Activated T-cell treated with anti-CD3 and anti-CD28 coated beads, Interleukin-2, amount 50 U/mL, for 72 hours (primary cell): Measurements from ENCODE around the gene LDLRAD4. TPM values are rescaled to one million over a fixed set of nuclear protein-coding genes. Genes with fewer than 3 reads are reported as not detected.

ENCODE experiments used
- ATAC-seq, 2 donors: fragments of 150-1000 bp; cut with Tn5 transposase; replicated peaks in 1 of 2; 2 replicates each; pipeline ENCODE4 v1.10.0; 2021; ENCODE audit warnings: moderate library complexity in 2 of 2, mild to moderate bottlenecking in 1 of 2
- DNase-seq, 2 donors: peaks; one replicate each; pipeline ENCODE4 v3.0.0; 2021 to 2022; ENCODE audit warnings: mixed read lengths in 1 of 2
- H3K27ac Mint-ChIP-seq: one replicate; pipeline ENCODE4 v1.8.0; 2022; ENCODE audit warnings: mild to moderate bottlenecking, moderate library complexity, mixed read lengths
- H3K27me3 Mint-ChIP-seq: one replicate; pipeline ENCODE4 v1.8.0; 2022; ENCODE audit warnings: low read depth, mixed read lengths
- H3K36me3 Mint-ChIP-seq, 2 donors: one replicate each; pipeline ENCODE4 v1.8.0; 2022; ENCODE audit warnings: mixed read lengths in 2 of 2, mild to moderate bottlenecking in 1 of 2; ENCODE audit not compliant: insufficient read depth in 2 of 2
- H3K4me1 Mint-ChIP-seq: one replicate; pipeline ENCODE4 v1.8.0; 2022; ENCODE audit warnings: low read depth, mixed read lengths
- H3K4me3 Mint-ChIP-seq, 2 donors: one replicate each; pipeline ENCODE4 v1.8.0; 2022; ENCODE audit warnings: mild to moderate bottlenecking in 2 of 2, mixed read lengths in 2 of 2, moderate library complexity in 2 of 2
- H3K9me3 Mint-ChIP-seq, 2 donors: one replicate each; pipeline ENCODE4 v1.8.0; 2022; ENCODE audit warnings: mixed read lengths in 2 of 2
- total RNA-seq, 2 donors: library from RNA; stranded (reverse); gene quantifications; one replicate each; pipeline ENCODE4 v1.2.3, GENCODE V29; 2022

Gene LDLRAD4
- total RNA-seq, 2 donors from 2014 or later, result 46.0 to 47.2 TPM

DNA sequence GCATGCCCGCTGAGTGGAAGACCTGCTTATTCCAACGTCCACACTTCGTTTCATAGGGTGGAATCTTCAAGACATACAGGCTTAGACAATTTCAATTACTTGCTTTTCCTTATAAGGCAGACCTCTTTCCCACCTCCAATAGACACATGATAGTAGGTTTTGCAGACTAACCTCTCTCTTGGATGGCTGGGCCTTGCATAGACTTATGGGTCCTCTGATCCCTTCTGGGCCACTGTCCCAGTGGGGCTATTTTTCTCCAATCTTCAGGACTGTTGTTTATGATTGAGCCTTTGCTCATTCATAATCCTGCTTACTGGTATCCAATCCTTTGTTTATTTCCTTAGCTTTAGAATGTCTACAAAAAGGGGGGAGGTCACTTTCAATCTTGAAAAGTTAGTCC, 368.9 kb downstream of the LDLRAD4 start:
- Mint-ChIP-seq H3K27me3 (no peaks in the 10 kb centered on the region), H3K9me3 (peaks cover 0 to 2% of the 10 kb centered on the region in 2 donors), H3K27ac (peak overlapping the region; percentile 16), H3K4me1 (peaks cover 82% of the 10 kb centered on the region), H3K4me3 (peak overlapping the region; percentile 67 to 75), H3K36me3 (peaks cover 3 to 4% of the 10 kb centered on the region in 2 donors)
- DNase-seq (no peak), ATAC-seq (no peak)

DNA sequence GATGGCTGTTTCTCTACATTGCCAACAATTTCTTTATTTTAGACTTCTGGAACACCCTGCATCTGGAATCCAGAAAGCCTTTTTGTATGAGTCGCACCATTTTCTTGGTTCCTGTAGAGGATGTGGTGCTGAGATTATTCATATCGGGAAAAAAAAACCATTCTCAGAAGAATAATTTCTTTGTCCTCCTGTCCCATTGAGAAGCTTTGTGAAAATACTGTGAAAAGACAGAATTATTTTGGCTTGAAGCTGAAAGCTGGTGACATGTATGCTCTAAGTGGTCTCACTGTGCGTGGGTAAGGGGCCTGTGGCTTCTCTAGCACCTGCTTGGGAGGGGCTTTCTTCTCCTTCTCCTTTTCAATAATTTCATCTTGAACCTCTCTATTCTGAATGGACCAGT, 369.4 kb downstream of the LDLRAD4 start:
- H3K9me3 Mint-ChIP-seq, result peaks cover 0 to 2% of the 10 kb centered on the region in 2 donors
- peak overlapping the region; percentile 67 to 75 for H3K4me3 Mint-ChIP-seq
- H3K27me3 Mint-ChIP-seq, result no peaks in the 10 kb centered on the region
- ATAC-seq (peak; percentile 25 to 37), DNase-seq (no peak)
- peaks cover 3 to 4% of the 10 kb centered on the region in 2 donors for H3K36me3 Mint-ChIP-seq
- peaks cover 82% of the 10 kb centered on the region for H3K4me1 Mint-ChIP-seq
- H3K27ac Mint-ChIP-seq, result peak overlapping the region; percentile 16

DNA sequence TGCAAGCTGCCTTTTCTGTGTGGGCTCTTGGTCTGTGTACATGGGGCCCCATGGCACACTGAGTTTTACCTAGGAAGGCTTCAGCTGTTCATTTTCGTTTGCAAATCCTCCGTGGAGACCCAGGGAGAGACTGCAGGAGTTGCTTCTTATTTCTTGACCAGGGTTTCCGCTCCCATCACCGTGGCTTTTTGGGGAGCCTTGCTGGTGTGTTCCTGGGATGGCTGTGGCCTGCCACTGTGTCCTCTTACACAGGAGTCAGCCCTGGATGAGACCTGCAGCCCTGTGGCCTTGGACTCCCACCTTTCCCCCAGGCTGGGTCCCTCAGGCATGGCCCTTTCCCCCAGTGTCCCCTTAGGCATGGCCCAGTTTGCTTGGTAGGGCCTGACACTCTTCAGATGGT, 370.8 kb downstream of the LDLRAD4 start:
- Mint-ChIP-seq H3K4me1 (peaks cover 77% of the 10 kb centered on the region), H3K9me3 (peaks cover 3 to 6% of the 10 kb centered on the region in 2 donors), H3K4me3 (no peak overlapping the region), H3K27ac (no peak overlapping the region), H3K27me3 (no peaks in the 10 kb centered on the region), H3K36me3 (peaks cover 4 to 5% of the 10 kb centered on the region in 2 donors)
- DNase-seq, result no peak
- ATAC-seq, result no peak

DNA sequence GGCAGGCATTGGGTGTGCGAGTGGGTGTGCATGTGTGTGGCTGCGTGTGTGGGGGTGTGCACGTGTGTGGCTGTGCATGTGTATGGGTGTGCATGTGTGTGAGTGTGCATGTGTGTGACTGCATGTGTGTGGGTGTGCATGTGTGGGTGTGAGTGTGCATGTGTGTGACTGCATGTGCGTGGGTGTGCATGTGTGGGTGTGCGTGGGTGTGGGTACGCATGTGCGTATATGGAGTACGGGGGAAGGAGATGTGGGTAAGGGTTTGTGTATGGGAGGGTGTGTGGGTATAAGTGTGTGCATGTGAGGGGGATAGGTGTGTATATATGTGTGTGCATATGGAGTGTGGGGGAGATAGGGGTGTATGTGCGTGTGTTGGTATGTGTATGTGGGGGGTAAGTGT, 371.4 kb downstream of the LDLRAD4 start:
- H3K27me3 Mint-ChIP-seq, result no peaks in the 10 kb centered on the region
- no peak overlapping the region for H3K4me3 Mint-ChIP-seq
- DNase-seq (no peak), ATAC-seq (no peak)
- H3K36me3 Mint-ChIP-seq, result peaks cover 4 to 7% of the 10 kb centered on the region in 2 donors
- H3K9me3 Mint-ChIP-seq, result peaks cover 3 to 6% of the 10 kb centered on the region in 2 donors
- no peak overlapping the region for H3K27ac Mint-ChIP-seq
- H3K4me1 Mint-ChIP-seq, result peaks cover 75% of the 10 kb centered on the region

DNA sequence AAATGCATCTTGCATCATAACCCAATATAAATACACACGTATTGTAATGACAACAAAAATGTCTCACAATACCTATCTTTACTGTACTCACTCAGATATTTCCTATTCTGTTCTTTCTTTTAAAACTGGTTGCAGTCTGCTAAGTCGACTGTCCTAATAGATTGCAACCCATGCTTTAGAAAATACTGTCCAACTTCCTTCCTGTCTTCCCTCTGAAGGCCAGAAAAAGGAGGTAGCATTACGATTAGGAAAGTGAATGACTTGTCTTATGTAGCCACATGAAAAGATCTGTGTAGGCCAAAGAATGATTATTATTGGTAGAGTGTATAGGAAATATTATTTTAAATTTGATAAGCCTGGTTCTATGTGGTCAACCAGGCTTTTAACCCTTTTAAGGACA, 373.7 kb downstream of the LDLRAD4 start:
- Mint-ChIP-seq H3K9me3 (peaks cover 17 to 18% of the 10 kb centered on the region in 2 donors), H3K36me3 (peaks cover 16 to 24% of the 10 kb centered on the region in 2 donors), H3K4me3 (no peak overlapping the region), H3K27ac (no peak overlapping the region), H3K4me1 (peaks cover 52% of the 10 kb centered on the region), H3K27me3 (no peaks in the 10 kb centered on the region)
- DNase-seq, result no peak
- ATAC-seq, result no peak

DNA sequence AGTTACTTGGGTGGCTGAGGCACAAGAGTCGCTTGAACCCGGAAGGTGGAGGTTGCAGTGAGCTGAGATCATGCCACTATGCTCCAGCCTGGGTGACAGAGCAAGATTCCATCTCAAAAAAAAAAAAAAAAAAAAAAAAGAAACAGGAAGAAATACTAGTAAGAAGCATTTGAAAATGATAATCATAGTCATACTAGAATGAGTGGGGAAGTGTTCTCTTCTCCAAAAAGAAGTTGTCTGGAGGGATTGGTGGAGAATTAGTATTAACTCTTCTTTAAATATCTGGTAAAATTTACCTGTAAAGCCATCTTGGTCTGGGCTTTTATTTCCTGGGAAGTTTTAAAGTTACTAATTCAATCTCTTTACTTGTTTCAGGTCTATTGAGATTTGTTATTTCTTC, 376.0 kb downstream of the LDLRAD4 start:
- Mint-ChIP-seq H3K9me3 (peaks cover 26 to 30% of the 10 kb centered on the region in 2 donors), H3K36me3 (peaks cover 27 to 38% of the 10 kb centered on the region in 2 donors)

DNA sequence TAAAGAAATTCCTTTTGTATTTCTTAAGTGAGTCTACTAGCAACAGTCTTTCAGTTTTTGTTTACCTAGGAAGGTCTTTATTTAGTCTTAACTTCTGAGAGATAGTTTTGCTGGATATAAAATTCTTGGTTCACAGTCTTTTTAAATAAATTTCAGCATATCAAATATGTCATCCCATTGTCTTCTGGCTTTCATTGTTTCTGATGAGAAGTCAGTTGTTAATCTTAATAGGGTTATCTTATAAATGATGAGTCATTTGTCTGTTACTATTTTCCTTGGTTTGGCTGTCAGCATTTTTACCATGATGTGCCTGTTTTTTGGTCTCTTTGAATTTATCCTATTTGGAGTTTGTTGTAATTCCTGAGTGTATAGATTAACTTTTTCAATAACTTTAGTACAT, 378.5 kb downstream of the LDLRAD4 start:
- Mint-ChIP-seq H3K36me3 (peaks cover 23 to 39% of the 10 kb centered on the region in 2 donors), H3K4me3 (no peak overlapping the region), H3K27ac (no peak overlapping the region), H3K4me1 (peaks cover 7% of the 10 kb centered on the region), H3K9me3 (peaks cover 26 to 28% of the 10 kb centered on the region in 2 donors), H3K27me3 (no peaks in the 10 kb centered on the region)
- no peak for DNase-seq
- ATAC-seq, result no peak

More for the DNA sequence above, 376.0 kb downstream of the LDLRAD4 start:
- DNase-seq, result no peak
- peaks cover 32% of the 10 kb centered on the region for H3K4me1 Mint-ChIP-seq
- no peak for ATAC-seq
- no peak overlapping the region for H3K4me3 Mint-ChIP-seq
- no peak overlapping the region for H3K27ac Mint-ChIP-seq
- no peaks in the 10 kb centered on the region for H3K27me3 Mint-ChIP-seq

DNA sequence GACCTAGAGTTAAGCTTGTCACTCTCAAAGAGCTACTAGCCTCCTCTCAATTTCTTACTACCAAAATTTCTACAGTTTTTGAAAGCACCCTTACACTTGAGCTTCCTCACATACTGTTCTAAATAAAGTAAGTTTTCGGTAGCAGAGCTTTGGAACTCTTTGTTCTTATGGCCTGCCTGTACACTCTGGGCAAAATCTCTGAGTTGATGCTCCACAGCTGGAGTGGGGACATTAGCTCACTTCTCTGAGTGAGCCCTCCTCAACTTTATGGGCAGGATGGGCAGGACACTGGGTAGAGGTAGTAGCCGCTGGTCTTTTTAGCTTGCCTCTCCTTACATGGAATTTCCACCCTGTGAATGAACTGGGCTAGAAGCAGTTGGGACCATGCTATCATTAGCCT, 380.0 kb downstream of the LDLRAD4 start:
- DNase-seq, result no peak
- Mint-ChIP-seq H3K27ac (no peak overlapping the region), H3K36me3 (peaks cover 23 to 39% of the 10 kb centered on the region in 2 donors), H3K9me3 (peaks cover 24 to 28% of the 10 kb centered on the region in 2 donors), H3K27me3 (no peaks in the 10 kb centered on the region), H3K4me3 (no peak overlapping the region), H3K4me1 (peaks cover 4% of the 10 kb centered on the region)
- ATAC-seq, result no peak

DNA sequence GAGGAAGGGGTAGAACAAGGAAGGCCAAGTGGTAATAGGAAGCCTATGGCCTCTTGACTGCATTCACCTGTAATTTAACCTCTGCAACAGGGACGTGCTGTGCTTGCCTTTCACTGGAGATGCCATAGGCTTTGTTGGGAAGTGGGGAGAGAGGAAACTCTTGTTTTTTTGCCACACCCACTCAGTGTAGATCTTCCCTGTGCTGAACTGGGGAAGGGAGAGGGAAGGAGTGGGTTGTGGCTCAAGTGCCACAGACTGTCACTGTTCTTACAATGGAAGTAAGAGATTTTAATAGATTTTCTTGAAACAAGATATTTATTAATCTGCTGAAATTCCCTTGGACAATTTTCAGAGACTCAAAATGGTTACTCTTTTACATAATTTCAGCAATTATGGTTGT, 380.5 kb downstream of the LDLRAD4 start:
- no peak overlapping the region for H3K4me3 Mint-ChIP-seq
- H3K4me1 Mint-ChIP-seq, result peaks cover 4% of the 10 kb centered on the region
- H3K9me3 Mint-ChIP-seq, result peaks cover 23 to 26% of the 10 kb centered on the region in 2 donors
- DNase-seq, result no peak
- ATAC-seq, result no peak
- H3K36me3 Mint-ChIP-seq, result peaks cover 23 to 37% of the 10 kb centered on the region in 2 donors
- no peaks in the 10 kb centered on the region for H3K27me3 Mint-ChIP-seq
- H3K27ac Mint-ChIP-seq, result no peak overlapping the region

DNA sequence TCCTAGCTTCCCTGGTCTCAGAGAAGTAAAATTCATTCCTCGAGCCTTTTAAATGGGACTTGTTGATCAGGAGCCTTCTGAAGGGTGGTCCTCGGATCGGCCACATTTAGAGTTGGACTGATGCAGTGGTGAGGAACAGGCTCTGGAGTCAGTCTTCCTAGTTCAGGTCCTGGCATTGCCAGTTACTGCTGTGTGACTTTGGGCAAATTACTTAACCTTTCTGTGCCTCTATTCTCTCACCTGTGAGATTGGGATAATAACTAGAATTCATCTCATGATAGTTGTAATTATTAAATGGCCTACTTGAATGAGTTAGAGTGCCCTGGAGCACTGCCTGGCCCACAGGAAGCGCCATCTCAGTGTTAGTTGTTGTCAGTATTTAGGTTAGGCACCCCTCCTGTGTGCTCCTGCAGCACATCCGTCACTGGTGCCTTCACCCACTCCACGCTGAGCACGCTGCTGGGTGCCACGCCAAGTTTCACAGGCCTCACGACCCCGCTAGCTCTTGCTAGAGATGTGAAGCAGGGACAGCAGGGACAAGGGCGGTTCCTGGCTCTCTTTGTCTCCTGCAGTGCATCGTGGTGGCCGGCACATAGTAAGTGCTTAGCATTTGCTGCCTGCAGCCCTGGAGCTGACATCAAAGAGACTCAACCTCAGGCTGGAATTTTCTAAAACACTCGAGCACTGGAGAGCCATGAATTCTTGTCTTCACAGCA, 384.9 kb downstream of the LDLRAD4 start:
- Mint-ChIP-seq H3K9me3 (peaks cover 0 to 4% of the 10 kb centered on the region in 2 donors), H3K27ac (no peak overlapping the region), H3K27me3 (no peaks in the 10 kb centered on the region), H3K36me3 (peaks cover 4% of the 10 kb centered on the region in 2 donors), H3K4me3 (no peak overlapping the region), H3K4me1 (peaks cover 11% of the 10 kb centered on the region)
- DNase-seq (no peak), ATAC-seq (no peak)

DNA sequence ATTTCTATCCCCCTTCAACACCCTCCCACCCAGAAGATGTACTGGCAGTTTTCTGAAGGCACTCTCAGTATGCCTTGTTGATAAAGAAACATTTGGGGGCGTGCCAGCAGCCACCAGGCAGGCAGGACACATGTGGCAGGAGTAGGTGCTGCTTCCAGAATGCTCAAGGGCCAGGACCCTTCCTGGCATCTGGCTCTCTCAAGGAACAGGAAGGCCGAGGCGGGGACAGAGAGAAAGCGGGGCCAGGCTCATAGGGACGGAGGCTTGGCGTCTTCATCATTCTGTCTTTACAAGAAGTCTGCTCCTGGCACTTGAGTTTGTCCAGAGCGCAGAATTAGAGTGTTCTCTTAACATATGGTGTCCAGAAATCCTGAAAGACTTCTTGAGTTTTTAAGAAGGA, 386.2 kb downstream of the LDLRAD4 start:
- Mint-ChIP-seq H3K27me3 (no peaks in the 10 kb centered on the region), H3K4me1 (peaks cover 24% of the 10 kb centered on the region), H3K36me3 (peaks cover 0 to 3% of the 10 kb centered on the region in 2 donors), H3K9me3 (no peaks in the 10 kb centered on the region), H3K27ac (no peak overlapping the region), H3K4me3 (no peak overlapping the region)
- DNase-seq (no peak), ATAC-seq (no peak)

DNA sequence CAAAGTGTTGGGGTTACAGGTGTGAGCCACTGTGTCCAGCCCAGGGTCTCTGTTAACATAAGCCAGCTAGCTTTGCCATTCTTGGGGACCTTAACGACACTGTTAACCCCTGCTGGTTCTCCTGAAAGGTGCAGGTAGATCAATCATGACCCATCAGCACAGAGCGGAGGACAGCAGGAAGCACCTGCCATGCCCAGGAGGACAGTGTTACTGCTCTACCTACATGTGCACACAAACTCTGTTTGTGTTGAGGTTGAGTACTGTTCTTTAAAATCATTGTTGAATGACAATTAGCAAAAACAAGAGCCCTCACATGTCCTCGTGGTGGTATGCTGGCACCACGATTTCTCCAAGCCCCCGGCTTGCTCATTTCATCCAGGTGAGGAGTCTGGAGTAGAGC, 386.9 kb downstream of the LDLRAD4 start:
- Mint-ChIP-seq H3K4me1 (peaks cover 27% of the 10 kb centered on the region), H3K27me3 (no peaks in the 10 kb centered on the region)

DNA sequence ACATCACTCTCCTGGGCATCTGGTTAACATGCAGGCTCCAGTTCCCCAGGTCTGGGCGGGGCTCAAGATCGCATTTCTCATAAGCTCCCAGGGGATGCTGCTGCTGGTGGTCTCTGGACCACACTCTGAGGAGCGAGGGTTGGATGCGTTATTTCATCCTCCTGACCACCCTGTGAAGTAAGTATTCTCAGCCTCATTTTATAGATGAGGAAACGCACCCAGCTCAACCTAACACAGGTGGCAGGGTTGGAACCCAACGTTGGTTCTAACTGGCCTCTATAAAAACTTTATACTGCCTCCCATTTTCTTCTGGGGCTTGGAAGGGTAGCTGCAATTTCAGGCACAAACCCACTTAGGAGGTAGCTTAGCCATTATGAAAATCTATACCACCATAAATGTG, 387.3 kb downstream of the LDLRAD4 start:
- peaks cover 0 to 3% of the 10 kb centered on the region in 2 donors for H3K36me3 Mint-ChIP-seq
- ATAC-seq, result no peak
- H3K27me3 Mint-ChIP-seq, result no peaks in the 10 kb centered on the region
- H3K27ac Mint-ChIP-seq, result no peak overlapping the region
- DNase-seq, result no peak
- H3K4me3 Mint-ChIP-seq, result no peak overlapping the region
- peaks cover 31% of the 10 kb centered on the region for H3K4me1 Mint-ChIP-seq
- no peaks in the 10 kb centered on the region for H3K9me3 Mint-ChIP-seq

More for the DNA sequence above, 386.9 kb downstream of the LDLRAD4 start:
- H3K4me3 Mint-ChIP-seq, result no peak overlapping the region
- H3K27ac Mint-ChIP-seq, result no peak overlapping the region
- H3K36me3 Mint-ChIP-seq, result peaks cover 0 to 3% of the 10 kb centered on the region in 2 donors
- no peaks in the 10 kb centered on the region for H3K9me3 Mint-ChIP-seq
- DNase-seq, result no peak
- no peak for ATAC-seq
